GM04503 (cell line): ENCODE measurements around the gene WIPF2.

Experiments used
- DNase-seq: peaks from one replicate; pipeline ENCODE4 v3.0.0-alpha.2; 2012; ENCODE audit warnings: low read depth

The WIPF2 gene, protein sequence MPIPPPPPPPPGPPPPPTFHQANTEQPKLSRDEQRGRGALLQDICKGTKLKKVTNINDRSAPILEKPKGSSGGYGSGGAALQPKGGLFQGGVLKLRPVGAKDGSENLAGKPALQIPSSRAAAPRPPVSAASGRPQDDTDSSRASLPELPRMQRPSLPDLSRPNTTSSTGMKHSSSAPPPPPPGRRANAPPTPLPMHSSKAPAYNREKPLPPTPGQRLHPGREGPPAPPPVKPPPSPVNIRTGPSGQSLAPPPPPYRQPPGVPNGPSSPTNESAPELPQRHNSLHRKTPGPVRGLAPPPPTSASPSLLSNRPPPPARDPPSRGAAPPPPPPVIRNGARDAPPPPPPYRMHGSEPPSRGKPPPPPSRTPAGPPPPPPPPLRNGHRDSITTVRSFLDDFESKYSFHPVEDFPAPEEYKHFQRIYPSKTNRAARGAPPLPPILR

DNA sequence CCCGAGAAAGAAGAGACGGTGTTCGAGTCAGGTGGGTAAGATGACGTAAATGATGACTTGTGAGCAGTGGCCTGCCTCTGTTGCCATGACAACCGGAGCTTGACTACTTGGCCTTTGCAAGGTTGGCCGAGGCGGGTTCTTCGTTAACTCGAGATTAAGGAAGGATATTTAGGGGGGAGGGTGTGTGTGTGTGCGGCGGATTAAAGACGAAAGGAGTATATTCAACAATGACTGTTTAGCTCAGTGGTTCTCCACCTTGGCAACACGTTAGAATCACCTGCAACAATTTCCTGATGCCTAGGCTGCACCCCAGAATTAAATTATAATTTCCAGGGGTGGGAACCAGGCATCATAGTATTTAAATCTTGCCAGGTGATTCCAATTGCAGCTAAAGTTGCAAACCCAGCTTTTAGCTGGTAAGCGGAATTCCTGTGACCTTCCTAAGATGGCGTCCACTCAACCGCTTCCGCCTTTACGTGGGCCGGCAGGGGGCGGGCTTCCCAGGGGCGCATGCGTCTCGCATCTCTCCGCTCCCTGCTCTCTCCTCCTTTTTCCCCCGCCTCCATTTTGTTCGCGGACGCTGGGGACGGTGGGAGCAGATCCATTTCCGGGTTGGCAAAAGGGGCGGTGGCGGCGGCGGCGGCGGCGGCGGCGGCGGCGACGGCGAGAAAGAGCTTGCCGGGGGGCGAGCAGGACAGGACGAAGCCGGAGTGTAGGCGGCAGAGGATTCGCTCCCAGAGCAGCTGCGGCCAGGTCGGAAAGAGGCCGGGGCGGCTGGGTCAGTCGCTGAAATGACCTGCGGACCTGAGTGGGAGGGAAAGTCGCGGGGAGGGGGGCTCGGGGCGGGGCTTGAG, at the start of gene WIPF2:
Gene WIPF2, plus strand, starts transcription at position 565 of the 854 bp plus-strand sequence. CDS start 37,156 bp downstream, outside the sequence.
- peak; percentile 70 for DNase-seq

DNA sequence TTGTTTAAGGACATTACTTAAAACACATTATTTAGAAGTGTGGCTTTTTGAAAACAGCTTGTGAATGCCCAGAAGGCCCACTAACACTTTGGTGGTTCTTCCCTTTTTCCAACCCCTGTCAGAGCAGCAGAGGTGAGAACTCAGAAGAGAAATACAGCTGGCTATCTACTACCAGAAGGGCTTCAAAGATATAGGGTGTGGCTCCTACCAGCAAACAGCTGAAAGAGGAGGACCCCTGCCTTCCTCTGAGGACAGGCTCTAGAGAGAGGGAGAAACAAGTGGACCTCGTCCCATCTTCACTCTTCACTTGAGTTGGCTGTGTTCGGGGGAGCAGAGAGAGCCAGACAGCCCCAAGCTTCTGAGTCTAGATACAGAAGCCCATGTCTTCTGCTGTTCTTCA, 48.8 kb upstream of the WIPF2 start:
- DNase-seq: no peak

DNA sequence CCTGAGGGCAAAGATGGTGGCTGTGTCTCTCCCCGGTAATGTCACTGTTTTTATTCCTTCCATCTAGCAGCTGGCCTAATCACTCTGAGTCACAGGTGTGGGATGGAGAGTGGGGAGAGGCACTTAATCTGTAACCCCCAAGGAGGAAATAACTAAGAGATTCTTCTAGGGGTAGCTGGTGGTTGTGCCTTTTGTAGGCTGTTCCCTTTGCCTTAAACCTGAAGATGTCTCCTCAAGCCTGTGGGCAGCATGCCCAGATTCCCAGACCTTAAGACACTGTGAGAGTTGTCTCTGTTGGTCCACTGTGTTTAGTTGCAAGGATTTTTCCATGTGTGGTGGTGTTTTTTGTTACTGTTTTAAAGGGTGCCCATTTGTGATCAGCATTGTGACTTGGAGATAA, 47.4 kb upstream of the WIPF2 start:
- no peak for DNase-seq

DNA sequence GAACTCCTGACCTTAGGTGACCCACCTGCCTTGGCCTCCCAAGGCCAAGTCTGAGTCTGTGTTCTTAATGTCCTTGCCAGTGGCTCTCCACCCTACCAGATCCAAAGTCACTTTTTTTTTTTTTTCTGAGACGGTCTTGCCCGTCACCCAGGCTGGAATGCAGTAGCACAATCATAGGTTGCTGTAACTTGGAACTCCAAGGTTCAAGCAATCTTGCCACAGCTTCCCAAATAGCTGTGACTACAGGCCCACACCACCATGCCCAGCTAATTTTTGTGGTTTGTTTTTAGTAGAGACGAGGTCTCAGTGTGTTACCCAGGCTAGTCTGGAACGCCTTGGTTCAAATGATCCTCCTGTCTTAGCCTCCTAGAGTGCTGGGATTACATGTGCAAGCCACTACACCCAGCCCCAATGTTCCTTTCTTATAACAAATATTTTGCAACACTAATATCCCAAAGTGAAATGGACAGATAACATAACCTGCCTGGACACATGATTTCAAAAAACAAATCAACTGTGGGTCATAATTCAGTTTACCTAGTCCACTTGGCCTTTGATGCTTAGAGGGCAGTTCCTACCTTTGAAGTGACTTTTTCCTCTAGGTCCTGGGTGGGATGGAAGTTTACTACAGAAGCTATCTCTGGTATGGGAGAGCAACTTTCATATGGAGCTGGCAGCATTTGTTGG, 45.9 kb upstream of the WIPF2 start:
- no peak for DNase-seq

DNA sequence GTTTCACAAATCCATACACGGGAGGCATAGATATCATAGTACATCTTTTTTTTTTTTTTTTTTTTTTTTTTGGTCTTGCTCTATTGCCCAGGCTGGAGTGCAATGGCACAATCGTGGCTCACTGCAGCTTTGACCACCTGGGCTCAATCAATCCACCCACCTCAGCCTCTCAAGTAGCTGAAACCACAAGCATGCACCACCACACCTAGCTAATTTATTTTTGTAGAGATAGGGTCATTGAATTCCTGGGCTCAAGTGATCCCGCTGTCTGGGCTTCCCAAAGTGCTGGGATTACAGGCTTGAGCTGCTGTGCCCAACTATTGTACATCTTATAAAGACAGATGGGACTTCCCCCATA, 45.3 kb upstream of the WIPF2 start:
- no peak for DNase-seq

DNA sequence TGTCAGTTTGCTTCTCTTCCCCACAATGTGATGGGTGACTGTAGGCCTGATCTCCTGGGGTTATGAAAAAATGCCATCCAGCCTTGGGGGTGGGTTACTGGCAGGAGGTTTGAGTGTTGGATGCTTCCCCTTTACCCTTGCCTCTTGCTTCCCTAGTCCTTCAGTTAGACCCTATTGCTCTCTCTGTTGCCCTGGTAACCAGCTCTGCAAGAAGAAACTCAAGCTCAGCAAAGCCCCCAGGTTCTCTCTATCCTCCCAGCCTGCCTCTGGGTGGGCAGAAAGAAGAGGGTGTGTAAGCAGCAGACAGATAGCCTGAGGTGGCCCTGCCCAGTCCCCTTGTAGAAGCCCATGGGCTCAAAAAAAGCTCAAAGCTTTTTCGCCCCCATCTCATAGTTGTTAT, 44.6 kb upstream of the WIPF2 start:
- no peak for DNase-seq

DNA sequence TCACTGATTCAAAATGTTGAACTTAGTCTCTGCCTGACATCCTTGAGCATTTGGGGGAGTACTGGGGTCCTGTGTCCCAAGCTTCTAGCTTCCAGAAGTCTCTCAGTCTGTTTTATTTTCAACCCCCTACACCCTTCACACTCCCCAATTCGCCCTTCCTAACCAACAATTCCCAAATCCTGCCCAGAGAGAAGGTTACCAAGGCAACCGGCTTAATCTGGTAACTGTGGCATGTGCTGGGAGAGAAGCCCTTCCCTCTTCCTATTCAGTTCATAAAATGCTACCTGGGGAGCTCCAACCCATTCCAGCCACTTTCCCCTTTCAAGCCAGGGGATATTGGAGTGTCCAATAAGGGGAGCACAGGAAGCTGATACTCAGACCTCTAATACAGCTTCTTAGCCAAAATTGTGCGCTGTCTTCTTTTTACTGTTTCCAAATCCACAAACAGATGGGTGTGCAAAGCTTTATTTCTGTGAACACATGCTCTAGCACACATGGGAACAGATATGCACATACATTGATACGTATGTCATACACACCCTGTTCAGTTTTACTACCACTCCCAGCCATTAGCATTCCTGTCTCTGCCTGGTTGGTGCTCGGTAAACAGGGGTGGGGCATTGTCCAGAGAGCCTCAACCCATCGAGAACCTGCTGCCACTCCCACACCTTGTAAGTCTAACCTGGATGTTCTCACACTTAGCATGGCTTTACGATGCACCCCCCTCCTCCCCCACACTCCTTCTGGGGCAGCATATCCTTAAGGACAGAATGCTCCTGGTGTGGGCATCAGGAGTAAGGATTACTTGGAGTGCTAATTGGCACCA, 43.0 kb upstream of the WIPF2 start:
- no peak for DNase-seq

DNA sequence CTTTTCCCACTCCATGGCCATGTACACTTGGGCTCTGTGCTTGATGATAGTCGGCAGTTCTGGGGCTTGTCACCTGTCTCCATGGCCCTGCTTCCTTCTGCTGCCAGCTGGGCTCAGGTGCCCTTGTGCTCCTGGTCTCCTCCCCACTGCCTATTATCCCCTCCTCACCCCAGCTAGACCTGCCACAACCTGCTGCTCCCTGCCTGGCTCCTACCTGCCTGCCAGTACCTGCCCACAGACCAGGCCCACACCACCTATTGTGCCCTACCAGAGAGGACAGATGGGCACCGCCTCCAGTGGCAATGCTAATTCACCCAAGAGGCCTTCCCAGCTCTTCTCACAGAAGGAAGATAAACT, 42.4 kb upstream of the WIPF2 start:
- no peak for DNase-seq

DNA sequence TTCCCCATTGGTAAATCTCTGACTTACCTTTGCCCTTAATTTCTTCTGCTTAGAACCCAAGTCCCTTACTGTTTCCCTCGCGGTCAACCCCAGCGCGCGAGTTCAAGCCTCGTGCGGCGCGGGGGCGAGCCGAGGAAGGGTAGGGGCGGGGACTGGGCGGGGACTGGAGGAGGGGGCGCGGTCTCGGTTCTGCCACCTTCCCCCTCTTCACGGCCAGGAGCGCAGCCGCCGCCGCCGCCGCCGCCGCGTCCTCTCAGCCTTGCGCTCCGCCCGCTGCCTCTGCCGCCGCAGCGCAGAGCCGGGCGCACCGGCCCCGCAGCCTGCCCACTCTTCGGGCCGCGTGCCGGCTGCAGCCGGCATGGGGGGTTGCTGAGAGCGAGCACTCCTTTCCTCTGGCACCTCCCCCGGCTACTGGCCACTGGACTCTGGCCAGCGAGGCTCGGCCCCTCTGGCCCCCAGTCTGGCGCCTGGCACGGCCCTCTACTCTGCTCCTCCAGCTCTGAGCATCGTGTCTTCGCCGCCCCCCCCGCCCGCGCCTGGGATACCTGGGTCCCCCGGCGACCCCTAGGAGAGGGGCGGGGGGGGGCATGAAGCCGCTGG, 41.7 kb upstream of the WIPF2 start, which contains the start of gene RAPGEFL1:
Gene RAPGEFL1, plus strand, starts transcription at position 196 of the 600 bp plus-strand sequence. Its CDS starts 392 bp downstream, at position 588.
- DNase-seq: no peak

DNA sequence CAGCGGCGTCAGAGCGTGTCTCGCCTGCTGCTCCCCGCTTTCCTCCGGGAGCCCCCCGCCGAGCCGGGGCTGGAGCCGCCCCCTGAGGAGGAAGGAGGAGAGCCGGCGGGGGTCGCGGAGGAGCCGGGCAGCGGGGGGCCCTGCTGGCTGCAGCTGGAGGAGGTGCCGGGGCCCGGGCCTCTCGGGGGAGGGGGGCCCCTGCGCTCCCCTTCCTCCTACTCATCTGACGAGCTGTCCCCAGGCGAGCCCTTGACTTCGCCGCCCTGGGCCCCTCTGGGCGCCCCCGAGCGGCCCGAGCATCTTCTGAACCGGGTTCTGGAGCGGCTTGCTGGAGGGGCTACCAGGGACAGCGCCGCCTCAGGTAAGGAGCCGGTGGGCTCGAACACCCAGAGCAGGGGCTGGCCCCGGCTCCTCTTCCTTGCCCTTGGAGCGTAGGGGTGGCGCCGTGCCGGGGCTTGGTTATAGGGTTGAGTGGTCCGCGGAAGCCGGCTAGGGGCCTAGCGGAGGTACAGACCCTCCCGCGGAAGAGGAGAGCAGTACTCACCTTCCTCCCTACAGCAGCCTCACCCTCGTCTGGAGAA, 41.0 kb upstream of the WIPF2 start:
- no peak for DNase-seq

DNA sequence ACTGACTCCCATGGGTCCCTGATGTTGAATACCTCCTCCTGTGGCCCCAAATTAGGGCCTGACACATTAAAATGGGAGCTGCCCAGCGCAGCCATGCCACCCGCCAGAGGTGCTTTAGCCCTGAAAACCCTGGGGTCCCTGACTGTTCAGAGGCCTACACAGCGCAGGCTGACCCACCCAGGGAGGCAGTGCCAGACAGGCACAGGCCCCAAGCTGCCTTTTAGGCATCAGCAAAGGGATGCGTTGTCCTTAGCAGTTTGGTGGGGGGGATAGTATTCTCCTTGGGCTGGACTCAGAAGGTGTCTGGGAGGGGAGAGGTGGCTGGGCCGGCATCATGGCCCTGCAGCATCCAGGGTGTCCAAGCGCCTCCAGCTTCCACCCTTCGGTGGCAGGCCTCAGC, 40.4 kb upstream of the WIPF2 start:
- no peak for DNase-seq

DNA sequence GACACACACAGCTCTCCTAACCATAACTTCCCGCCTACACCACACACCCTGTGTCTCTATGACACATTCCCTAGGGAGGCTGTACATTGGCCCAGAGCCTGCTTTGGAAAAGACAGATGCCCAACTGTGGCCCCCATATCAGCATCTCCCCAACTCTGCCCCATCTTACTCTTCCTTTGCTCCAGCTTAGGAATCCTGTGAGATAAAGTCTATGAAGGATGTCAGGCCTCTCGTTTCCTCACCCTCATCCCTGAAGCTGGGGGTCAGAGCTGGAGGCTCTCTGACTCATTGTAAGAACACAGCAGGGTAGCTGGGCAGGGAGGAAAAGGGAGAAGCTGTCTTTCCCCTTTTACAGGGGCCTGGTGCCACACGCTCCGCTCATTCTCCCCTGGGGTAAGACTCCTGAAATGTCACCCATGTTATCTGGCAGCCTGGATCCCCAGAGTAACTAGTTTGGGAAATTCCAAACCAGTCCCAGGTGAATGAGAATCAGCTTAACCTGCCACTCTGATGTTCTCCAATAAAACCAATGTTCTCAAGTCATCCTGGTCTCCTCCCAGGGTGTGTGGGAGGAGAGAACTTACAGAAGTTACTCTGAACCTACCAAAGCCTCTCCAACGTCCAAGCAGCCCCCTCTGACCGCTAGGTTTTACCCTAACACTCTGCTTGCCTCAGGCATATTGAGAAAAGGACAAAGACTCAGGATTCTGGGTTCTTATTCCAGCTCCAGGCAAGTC, 39.0 kb upstream of the WIPF2 start:
- DNase-seq: no peak

DNA sequence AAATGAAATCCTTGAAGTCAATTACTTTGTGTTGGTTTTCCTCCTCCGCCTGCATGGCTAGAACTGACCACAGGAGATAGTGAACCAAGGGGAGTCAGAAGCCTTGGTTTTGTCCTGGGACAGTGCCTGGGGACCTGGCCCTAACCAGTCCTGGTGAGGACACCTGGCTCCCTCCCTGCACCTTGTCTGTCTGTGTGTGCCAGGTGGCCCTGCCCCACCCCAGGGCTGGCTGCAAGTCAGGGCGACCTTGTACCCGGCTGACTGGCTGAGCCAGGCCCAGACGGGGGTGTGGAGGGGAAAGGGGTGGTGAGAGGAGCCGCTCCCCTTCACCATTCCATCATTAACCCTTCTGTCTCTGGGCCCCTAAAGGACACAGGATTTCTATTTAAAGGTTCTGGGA, 38.4 kb upstream of the WIPF2 start:
- DNase-seq: no peak

DNA sequence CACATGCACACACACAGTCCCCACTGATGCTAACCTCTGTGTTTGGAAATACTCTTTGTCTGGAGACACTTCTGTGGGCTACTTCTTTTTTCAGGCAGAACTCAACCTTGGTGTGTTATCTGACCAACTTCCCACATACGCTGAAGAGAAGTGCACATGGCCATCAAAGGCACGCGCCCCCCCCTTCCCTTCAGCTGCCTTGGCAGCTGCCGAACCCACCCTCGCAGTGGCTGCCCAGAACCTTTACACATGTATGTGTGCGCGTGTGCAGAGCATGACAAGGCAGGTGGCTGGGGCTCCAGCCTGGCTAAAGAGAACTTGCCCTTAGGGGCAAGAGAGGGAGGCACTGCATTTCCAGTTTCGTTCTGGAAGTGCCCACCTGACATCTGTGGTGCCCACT, 37.9 kb upstream of the WIPF2 start:
- DNase-seq: no peak

DNA sequence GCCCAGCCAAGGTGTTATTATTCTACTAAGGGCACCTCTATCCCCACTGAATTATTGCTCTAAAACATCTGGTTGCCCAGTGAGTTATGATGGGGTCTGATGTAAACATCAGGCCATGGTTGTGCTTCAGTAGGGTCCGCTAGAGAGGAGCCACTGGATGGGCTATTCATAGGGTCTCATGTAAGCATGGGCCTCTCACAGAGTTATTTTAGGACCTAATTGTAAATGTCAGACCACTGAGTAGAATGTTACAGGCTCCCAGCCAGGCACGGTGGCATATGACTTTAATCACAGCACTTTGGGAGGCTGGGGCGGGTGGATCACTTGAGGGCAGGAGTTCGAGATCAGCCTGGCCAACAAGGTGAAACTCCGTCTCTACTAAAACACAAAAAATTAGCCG, 36.5 kb upstream of the WIPF2 start:
- DNase-seq: no peak

DNA sequence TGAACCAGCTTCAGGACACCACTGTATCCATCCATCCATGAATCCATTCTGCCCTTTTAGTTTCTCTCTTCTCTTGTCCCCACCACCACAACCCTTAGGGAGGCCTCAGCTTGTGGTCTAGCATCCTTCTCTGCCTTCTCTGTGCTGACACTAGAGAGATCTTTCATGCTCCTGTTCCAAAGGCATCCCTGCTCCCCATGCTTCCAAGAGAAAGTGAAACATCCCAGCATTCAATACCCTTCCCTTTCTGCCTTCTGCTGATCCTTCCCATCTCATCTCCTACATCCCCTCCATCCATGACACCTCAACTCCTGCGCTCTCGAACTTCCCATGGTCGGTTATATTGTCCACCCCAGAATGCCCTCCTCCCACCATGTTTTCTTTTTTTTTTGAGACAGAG, 31.9 kb upstream of the WIPF2 start:
- no peak for DNase-seq

DNA sequence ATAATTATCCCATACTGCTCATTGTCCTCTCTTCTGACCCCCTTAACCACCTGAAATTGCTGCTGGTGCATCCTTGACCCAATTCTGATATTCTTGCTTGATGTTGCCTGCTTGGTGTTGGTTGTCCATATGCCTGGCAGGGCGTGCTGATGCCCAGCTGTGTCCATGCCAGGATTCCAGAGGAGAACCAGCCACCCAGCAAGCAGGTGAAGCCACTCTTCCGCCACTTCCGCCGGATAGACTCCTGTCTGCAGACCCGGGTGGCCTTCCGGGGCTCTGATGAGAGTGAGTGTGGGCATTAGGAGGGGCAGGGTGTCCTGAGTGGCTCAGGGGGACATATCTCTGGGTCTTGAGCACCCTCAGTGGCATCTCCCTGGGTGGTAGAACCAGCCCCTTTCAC, 30.4 kb upstream of the WIPF2 start:
- no peak for DNase-seq

DNA sequence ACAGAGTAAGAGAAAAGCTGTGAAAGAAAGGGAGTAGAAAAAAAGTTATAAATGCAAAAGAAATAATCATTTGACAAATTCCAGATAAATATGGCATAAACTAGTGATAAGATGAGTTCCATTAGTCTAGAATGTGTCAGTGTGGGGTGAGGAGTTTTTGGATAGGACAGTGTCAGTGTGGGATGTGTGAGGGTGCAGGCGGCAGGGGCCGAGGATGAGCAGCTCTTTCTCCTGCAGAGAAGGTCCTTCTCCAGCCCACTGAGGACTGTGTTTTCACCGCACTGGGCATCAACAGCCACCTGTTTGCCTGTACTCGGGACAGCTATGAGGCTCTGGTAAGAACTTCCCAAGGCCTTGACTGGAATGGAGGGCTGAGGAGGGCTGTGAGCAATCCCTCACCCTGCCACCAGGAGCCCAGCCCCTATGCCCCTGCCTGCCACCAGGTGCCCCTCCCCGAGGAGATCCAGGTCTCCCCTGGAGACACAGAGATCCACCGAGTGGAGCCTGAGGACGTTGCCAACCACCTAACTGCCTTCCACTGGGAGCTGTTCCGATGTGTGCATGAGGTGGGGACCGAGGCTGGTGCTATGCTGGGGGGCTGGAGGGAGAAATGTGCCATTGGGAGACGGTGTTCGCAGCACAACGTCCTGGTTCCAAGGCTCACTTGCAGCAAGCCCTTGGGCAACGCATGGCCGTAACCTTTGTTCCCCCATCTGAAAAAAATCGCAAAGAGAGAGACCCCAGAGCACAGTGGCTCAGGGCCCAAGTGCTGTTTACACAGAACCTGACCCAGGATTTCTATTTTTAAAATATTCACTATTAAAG, 28.7 kb upstream of the WIPF2 start:
- DNase-seq: no peak
